Stimulated activated CD8-positive, alpha-beta memory T cell treated with anti-CD3 and anti-CD28 coated beads, Interleukin-7, amount 100 ng/mL, for 24 hours (primary cell): ENCODE data around the gene MICAL2.

Experiments used
- DNase-seq: peaks from one replicate; pipeline ENCODE4 v3.0.0-alpha.2; 2020; ENCODE audit warnings: low read depth

MICAL2 gene

DNA sequence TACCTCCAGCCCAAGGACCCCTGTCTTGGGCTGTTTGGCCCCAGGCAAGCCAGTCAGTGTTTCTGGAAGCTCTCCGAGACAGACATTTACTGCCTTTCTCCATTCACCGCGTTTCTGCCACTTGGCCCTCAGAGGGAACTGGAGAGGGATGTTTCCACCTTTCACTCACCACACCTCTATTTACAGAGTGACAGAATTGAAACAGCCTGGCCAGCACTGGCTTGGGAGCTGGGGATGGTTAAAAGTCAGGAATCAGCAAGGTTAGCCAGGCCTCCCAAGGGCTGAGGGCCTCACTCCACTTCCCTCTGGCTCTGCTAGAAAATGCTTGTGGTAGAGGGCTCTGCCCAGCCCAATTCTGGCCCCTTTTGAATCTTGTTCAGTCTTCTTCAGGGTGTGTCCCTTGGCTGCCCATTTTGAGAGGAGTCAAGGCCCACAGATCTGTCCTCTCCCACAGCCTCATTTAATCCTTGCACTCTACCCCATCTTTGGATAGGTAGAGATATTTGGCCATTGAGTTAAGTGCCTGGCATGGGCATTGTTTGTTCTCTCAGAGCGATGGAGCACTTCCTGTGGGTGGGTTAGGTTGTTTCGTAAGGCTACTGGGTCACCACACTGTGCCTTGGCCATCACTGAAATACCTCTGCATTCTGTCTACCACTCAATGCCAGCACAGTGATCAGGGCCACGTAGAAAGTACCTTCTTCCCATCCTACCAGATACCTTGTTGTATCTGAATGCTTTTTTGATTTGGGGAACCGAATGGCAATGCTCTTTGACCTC is 119.2 kb downstream of the MICAL2 start:
- DNase-seq: no peak

DNA sequence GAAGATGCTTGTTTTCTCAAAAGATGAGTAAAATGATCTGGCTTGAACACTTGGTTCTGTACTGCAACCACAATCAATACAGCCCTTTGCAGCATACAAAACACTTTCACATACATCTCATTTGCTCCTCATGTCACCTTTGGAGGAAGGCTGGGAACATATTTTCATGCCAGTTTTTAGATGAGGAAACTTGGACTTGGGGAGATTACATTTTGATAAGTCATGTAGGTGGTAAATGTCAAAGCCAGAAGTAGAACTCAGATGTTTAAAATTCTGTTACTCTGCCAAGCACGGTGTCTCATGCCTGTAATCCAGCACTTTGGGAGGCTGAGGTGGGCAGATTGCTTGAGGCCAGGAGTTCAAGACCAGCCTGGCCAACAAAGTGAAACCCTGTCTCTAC is 121.8 kb downstream of the MICAL2 start:
- no peak for DNase-seq

DNA sequence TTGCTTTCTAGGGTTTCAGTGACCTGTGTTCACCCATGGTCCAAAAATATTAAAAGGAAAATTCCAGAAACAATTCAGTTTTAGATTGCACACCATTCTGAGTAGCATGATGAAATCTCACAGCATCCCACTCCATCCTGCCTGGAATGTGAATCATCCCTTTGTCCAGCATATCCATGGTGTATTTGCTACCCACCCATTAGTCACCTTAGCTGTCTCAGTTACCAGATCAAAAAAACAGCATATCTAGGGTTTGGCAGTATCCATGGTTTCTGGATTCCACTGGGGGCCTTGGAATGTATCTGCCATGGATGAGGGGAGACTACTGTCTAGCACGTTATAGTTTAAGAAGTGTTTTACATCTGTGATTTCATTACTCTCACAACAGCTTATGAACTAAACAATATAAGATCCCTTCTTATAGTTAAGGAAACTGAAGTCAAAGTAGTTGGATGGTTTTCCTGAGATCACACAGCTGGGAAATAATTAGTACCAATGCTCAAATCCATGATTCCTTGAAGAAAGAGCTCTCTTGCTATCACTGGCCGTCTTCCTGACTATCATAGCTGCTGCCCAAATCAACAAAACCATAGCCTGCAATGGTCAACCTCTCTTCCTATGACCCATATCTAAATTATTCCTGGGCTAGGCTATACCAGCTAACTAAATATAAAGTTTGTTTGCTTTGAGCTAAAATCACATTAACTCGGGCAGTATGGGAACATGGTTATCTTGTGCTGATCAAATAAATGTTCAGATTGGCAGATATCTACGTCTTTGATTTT is 122.6 kb downstream of the MICAL2 start:
- DNase-seq: no peak

DNA sequence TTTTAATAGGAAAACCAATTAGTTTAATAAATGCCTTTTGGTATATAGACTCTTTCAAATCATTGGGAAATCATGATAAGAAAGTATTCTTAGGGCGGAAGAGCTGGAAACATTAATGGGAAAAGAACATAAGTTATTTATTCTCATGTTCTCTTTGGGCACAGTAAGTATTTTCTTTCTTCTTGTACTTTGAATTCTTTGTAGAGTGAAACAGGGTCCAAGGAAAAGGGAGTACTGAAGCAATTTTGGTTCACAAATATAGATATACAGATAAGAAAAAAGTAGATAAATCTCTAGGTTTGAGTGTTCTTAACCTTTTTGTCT is 123.2 kb downstream of the MICAL2 start:
- no peak for DNase-seq

DNA sequence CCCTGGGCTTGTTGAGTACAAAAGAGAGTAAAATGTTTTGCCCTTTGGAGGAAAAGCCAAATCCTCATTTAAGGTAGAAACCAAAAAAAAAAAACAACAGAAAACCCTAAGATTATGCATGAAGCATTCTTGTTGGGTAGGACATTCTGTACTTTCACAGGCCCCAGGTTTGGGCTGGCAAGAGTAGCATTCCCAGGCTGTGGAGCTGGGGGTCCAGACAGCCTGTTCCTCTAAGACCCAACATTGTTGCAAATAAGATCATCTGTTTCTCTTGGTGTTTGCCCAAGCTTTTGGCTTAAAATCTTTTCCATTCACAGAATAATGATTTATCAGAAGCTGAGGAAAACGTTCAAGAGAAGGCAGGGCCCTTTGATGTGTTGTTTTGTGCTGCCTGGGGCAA is 123.8 kb downstream of the MICAL2 start:
- no peak for DNase-seq

DNA sequence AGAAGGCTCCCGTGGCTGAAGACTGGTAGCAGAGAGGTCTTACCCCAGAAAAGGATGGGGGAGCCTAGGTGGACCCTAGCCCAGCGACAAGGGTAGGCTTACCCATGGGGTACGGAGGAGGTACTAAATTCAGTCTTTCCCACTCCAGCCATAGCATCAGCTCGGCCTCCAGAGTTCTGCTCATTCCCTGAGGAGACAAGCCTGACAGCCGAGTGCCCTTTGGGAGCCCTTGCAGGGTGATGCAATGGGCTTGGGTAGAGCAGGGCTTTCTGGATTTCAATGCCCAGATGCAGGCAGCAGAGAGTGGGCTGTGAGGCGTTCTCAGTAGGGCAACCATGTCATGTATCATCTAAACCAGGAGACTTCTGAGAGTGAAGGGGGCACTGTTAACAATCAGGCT is 124.7 kb downstream of the MICAL2 start:
- no peak for DNase-seq

DNA sequence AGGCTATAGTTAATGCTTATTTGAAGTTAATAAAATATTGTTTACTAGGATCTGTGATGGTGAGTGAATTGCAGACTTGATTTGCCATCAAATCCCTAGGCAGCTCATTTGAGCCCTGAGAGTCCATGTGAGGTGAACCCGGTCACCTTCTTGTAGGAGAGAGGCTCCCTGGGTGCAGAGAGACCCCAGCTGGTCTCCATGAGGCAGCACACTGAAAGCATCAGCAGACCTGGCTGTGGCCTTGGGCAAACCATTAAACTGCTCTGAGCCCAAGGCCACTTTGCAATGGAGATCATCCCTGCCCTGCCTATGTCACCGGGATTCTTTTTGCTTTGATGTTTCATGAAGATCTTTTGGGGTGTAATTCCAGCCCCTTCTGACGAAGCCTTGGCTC is 125.2 kb downstream of the MICAL2 start:
- DNase-seq: no peak

DNA sequence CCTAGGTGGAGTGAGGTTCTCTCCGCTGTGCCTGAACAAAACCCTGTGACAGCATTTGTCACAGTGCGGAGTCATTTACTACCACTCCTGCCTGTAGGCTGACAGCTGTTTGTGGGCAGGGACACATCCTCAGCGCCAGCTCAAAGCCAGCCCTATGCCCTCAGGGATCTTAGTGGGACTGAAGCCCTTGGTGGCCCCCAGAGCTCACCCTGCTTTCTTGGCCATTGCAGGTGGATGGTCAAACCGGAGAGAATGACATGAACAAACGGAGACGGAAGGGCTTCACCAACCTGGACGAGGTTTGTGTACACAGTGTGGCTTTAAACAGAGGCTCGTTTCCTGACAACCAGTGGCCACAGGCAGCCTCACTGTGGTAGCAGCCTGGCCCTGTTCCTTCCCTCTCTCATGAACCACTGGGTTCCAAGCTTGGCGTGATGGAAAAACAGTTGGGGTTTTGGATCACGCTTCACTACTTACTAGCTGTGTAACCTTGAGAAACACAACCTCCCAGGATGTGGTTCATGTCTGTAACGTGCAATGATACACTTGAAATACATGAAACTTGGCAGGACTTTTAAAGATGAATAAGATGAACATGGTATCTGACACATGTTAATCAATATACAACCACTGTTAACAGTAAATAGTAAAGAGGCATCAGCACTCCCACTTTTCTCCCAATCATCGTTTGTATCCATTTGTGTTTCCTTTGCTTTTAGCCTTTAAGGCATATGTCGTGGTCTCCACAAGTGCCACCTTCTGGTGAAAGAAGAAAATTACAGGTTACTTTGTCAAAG is 125.8 kb downstream of the MICAL2 start:
- peak; percentile 16 for DNase-seq

DNA sequence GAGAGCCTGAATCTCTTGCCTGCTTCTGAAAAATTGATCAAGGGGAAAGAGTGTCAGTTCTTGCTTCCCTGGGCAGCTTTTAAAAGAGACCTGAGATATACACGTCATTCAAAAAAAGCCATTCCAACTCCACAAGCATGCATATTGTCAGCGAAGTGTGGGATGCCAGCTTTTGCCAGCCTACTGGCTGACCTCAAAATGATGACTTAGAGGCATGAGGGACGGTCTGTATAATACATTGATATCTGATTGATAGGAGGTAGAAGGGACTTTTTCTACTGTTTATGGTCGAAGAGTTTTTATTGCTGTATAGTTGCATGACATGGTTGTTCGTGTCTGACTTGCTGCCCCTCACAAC is 126.3 kb downstream of the MICAL2 start:
- DNase-seq: no peak

DNA sequence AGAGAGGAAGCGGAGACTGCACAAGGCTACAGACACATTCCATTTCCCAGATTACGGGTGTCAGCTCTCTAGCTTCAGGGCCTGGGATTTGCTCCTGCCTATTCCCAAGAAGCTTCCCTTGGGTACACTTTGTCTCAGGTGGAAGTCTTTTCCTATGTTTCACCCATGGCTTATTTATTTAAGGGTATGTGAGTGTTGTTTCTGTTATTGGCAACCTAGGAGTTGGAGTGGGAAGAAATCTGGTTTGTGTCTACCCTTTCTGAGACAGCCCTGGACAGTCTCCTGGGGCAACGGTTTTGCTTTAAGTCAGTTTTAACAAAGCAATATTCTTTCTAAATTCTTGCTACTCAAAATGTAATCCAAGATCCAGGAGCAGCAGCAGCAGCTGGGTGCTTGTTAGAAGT is 127.0 kb downstream of the MICAL2 start:
- no peak for DNase-seq

DNA sequence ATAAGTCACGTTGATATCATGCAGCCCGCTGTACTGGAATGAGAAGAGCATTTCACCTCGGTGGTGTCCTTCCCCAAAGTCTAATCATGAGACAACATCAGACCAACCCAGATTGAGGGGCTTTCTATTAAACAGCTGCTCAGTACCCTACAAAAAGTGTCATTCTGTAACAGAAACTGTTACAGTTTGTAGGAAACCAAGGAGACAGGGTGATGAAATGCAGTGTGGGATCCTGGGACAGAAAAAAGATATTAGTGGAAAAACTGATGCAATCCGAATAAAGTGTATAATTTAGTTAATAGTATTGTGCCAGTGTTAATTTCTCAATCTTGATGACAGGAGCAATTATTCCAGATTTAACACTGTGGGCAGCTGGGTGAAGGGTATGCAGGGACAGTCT is 128.0 kb downstream of the MICAL2 start:
- no peak for DNase-seq

DNA sequence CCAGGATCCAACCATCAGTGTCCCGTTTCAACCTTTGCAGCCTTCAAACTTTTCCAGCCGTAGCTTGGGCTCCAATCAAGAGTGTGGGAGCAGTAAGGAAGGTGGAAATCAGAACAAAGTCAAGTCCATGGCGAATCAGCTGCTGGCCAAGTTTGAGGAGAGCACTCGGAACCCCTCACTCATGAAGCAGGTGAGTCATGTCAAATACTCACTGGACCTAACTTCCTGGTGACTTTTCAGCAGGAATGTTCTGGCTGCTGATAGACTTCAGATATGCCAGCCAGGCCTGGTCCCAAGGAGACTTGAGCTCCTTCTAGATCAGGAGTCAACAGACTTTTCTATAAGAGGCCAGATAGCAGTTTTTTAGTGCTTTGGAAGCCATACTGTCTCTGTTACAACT is 129.0 kb downstream of the MICAL2 start:
- DNase-seq: no peak

DNA sequence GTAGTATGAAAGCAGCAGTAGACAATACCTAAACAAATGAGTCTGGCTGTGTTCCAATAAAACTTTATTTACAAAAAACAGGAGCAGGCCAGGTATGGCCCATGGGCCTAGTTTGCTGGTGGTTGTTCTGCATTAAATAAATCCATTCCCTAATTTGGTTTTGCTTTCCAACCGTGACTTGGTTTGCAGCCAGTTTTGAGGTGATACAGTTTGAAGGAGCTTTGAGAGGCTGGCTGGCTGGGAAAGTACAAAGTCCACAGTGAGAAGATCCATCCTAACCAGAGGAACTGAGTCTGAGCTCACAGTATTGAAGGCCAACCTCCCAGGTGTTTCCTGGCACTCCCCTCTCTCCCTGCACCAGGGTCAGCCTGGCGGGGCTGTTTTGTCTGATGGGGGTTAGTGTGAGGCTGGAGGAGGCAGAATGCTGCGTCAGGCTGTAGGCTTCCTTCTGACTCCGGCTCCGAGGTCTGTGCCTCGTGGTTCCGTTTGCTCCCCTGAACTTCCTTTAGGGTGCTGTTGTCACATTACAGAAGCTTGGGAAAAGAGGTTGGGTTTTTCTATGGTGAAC is 129.5 kb downstream of the MICAL2 start:
- no peak for DNase-seq

DNA sequence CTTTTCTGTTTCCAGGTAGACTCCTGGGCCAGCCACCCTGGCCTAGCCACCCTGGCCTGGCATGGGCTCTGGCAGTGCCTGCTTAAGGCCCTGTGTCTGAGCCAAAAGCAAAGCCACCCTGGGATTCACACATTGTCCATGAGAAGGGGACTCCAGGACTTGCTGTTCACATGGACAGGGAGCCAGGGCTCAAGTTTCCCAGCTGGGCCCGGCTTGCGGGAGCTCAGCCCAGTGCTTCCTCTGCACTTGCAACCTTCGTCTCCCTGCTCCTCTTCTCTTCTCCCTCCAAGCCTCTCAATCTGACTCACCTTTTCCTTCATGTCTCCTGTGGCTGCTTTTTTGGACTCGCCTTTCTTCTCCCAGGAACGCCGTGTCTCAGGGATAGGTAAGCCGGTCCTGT is 130.3 kb downstream of the MICAL2 start:
- no peak for DNase-seq

DNA sequence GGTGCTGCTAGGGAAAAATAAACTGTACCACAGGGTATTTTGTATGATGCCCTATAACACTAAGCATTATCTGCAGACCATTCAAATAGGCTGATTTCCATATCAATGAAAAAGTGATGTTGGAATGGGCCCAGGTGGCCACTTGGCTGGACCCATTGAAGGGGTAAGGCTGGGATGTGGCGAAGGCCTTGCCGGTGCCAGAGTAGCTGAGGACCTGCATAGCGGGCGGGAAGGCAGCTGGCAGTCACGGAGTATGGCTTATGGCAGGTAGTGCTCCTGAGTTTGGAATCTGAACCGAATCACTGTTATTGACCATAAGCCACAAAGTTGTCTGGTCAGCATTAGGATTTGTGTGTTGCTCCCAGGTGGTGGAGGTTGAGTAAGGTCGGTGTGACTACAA is 131.0 kb downstream of the MICAL2 start:
- no peak for DNase-seq

DNA sequence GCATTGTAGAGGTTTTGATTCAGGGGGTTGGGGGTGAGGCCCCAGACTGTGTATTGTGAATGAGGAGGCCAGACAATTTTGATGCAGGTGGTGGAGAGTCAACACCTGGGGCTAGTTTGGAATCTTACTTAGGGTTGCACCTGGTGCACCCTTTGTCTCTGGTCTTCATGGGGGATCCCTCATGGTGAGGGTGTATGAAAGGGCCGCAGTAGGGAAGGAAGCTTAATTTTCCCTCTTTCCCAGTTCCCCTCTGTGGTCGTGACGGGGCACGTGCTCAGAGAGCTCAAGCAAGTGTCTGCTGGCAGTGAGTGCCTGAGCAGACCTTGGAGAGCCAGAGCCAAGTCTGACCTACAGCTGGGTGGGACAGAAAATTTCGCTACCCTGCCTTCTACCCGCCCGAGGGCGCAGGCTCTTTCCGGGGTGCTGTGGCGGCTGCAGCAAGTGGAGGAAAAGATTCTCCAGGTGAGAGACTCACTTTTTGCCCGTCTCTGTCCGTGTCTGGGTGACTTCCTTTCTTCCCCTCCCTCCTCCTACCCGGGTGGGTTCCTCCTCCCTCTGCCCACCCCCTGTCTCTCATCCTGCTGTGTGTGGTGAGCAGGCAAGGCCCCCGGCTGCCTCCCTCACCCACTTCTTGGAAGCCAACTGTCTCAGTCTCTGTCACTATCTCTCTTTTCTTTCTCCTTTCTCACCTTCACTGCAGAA is 131.7 kb downstream of the MICAL2 start:
- DNase-seq: peak; percentile 4

DNA sequence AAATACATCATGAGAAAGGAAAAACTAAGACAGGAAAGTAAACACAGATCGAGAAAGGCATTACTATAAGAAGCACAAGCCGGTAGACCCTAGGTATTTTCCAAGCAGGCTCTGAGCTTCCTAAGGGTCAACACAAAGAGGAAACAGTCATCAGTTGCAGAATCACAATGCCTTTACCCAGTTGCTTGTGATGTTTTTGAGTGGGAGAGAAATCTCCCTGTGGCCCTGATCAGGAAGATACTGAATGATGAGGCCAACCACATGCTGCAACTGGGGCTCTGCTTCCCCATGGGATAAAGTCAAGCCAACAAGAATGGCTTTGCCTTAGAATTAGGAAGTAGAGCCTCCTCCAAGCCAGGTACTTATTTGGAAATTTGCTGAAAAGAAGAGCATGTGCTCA is 132.6 kb downstream of the MICAL2 start:
- DNase-seq: no peak

DNA sequence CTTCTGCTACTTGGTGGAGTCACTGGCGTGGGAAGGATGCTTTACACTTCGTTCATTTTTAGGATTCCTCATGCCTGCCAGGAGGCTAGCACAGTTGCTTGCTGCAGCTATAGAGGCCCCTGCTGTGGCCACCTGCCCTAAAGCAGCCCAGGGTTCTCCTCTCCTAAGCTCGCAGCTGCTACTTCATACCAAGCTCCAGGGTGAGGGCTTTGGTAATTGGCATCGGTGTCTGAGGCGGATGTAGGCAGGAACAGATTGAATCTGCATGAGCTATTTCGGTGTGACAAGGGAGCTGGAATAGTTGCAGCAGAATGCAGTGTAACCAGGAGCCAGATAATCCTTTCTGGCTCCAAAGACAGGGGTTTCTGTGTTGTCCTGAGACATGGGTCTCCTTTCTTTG is 133.1 kb downstream of the MICAL2 start:
- no peak for DNase-seq

DNA sequence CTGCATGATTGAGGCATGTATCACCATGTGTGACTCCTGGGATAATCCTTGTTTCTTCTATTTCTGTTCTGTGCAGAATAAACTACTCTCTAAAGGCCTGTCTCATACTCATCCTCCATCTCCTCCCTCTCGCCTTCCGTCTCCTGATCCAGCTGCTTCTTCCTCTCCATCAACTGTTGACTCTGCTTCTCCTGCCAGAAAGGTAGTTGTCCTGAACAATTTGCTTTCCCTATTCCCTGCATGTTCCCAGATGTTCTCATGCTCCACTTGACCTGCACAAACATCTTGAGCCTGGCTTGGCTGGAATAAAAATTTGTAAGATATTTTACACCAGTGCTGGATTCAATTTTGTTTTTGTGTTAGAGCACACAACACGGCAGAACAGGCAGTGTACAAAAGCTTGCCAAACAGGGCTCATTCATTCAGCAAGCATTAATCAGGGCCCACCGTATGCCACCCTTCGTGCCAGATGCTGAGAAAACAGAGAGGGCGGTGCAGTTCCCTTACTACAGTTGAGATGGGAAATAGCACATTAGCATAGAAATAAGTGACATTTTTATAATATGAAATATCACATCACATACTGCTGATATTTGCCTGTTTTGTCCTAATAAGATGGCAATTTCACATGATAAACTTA is 133.6 kb downstream of the MICAL2 start:
- no peak for DNase-seq

DNA sequence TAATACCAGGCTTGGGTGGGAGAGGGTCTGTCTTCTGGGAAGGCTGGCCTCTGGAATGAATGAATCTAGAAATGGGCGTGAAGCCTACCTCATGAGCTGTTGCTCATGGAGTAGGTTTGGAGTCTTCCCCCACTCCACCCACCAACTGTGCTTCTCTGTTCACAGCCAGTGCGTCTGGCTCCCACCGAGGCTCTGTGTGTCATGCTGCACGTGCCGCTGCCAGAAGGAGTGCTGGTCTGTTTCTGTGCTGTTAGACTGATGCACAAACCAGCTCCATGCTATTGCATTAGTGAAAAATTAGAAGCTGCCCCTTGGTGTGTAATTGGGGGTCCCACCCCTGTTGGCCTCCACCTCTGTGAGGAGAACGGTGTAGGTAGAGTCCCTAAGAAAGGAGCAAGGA is 134.7 kb downstream of the MICAL2 start:
- no peak for DNase-seq

DNA sequence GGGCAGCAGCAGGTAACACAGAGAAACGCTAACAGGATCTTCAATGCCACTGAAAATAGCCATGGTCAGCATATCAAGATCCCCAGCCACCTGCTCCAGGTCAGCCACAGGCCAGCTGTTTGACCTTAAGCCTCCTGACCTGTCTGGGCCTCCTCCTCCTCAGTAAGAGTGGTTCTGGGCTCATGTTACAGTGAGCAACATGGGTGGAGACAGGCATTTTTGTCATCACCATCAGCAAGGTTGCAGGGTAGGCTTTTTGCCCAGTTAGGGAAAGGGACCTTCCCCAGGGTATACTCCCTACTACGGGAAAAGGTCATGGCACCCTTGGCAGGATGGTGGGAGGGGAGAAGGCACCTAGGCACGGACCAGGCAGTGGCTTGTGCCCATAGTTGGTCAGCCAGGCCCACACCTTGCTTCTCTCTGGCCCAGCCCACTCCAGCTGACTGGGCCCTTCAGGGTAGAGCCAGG is 135.2 kb downstream of the MICAL2 start:
- no peak for DNase-seq

DNA sequence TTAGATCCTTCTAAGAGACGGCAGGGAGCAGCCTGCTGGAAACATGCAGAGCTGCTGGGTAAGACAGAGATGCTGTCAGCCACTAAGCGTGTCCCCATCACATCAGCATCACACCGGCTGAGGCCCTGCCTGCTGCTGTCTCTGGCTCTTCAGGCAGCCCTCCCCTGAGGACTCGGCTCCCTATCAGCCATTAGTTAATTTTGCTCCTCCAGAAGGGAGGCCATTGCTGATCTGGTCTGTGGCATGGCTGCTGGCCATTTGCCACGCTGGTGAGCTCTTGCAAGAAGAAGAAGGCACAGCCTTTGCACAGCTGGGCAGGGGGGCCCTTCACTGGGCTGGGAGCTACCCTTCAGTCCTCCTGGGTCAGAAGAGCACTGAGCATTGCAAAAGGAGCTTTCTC is 135.8 kb downstream of the MICAL2 start:
- DNase-seq: no peak
